Mucosa of stomach (tissue), 1 donor: Measurements from ENCODE around the gene HOTAIR.

Experiments
- H3K27me3 ChIP-seq: one replicate; pipeline ENCODE4 v1.7.0; 2013; ENCODE audit warnings: mild to moderate bottlenecking, low read length; ENCODE audit not compliant: control insufficient read depth, insufficient read depth
- H3K36me3 ChIP-seq: one replicate; pipeline ENCODE4 v1.7.0; 2013; ENCODE audit warnings: low read length; ENCODE audit not compliant: control insufficient read depth, insufficient read depth
- H3K4me1 ChIP-seq: one replicate; pipeline ENCODE4 v1.7.0; 2013; ENCODE audit warnings: mild to moderate bottlenecking, low read length; ENCODE audit not compliant: control insufficient read depth, insufficient read depth
- H3K4me3 ChIP-seq: one replicate; pipeline ENCODE4 v1.7.0; 2013; ENCODE audit warnings: low read length
- H3K9ac ChIP-seq: one replicate; pipeline ENCODE4 v1.7.0; 2013; ENCODE audit warnings: mild to moderate bottlenecking, low read length, moderate library complexity
- H3K9me3 ChIP-seq: one replicate; pipeline ENCODE4 v1.7.0; 2013; ENCODE audit warnings: mild to moderate bottlenecking, low read length, moderate library complexity; ENCODE audit not compliant: control insufficient read depth
- donor health status: Pancreatic carcinoma.

HOTAIR gene

DNA sequence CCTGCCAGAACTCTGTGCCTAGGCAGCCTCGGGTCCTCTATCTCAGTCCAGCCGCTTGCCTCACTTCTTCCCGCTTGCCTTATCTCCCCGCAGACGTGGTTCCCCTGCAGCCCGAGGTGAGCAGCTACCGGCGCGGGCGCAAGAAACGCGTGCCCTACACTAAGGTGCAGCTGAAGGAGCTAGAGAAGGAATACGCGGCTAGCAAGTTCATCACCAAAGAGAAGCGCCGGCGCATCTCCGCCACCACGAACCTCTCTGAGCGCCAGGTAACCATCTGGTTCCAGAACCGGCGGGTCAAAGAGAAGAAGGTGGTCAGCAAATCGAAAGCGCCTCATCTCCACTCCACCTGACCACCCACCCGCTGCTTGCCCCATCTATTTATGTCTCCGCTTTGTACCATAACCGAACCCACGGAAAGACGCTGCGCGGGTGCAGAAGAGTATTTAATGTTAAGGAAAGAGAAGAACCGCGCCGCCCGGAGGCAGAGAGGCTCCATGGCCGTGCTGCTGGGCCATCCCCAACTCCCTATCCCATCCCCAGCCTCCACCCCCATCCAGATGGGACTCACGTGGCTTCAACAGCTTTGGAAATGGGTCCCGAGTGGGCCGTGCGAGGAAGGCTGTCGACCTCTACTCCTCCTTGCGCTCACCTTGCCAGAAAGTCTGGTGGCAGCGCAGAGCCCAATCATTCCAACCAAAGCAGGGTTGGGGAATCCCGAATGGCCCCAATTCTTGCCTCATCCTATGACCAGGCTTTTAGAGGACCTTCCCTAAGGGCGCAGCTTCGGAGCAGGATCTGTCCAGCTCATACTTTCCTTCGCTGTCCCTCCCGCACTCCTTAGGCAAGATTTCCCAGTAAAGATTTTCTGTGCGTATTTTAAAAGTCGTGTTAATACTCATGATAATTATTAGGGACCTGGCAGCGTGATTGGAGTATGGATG is 29.6 kb downstream of the HOTAIR start:
- no peaks in the 10 kb centered on the region for H3K9me3 ChIP-seq
- H3K4me3 ChIP-seq, result no peak overlapping the region
- H3K27me3 ChIP-seq, result peaks cover 94% of the 10 kb centered on the region
- no peak overlapping the region for H3K9ac ChIP-seq
- no peaks in the 10 kb centered on the region for H3K36me3 ChIP-seq
- H3K4me1 ChIP-seq, result no peaks in the 10 kb centered on the region

DNA sequence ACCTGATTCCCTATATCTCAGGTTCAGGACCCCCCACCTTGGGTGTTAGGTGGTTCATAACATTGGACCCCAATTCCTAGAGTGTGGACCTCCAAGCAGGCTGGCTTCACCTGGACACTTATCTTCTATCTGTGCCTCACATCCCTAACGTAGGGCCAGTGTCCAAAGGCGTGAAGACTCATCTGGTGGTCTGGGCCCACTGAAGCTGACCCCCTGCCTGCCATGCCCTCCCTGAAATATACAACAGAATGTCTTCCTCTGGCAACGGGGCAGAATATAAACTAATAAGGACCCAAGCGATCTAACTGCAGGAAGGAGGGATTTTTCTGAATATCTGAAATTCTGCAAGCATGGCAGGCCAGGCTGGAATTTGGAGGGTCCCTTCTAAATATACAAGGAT is 30.5 kb downstream of the HOTAIR start:
- Histone ChIP-seq H3K36me3 (no peaks in the 10 kb centered on the region), H3K27me3 (peaks cover 94% of the 10 kb centered on the region), H3K4me1 (no peaks in the 10 kb centered on the region), H3K4me3 (no peak overlapping the region), H3K9ac (no peak overlapping the region), H3K9me3 (no peaks in the 10 kb centered on the region)

DNA sequence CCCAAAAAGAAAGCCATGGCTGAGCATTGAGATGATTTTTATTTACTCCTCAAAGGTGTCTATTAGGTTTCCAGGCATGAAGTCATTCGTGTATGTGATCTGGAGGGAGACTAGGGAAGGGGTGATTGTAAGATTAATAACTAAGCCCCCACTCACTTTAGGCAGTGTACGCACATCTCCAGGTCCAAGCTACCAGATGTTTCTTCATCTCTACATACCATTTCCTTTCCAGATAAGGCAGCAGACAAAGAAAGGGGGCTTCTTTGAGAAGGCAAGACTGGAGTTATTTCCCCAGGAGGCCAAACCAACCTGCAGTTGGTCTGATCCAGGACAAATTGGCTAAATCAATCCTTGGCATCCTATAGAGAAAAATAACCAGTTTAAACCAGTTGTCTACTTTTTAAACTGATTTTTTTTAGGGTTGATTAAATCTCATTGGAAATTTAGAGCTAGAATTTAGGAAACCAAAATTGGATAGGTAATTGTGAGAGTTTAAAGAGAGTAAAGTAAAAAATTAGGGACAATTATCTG is 32.2 kb downstream of the HOTAIR start:
- Histone ChIP-seq H3K9ac (no peak overlapping the region), H3K4me3 (no peak overlapping the region), H3K27me3 (peaks cover 94% of the 10 kb centered on the region), H3K4me1 (peaks cover 6% of the 10 kb centered on the region), H3K36me3 (no peaks in the 10 kb centered on the region), H3K9me3 (no peaks in the 10 kb centered on the region)

GRCh38 chr12:53941750-53942149 is 33.0 kb downstream of the HOTAIR start:
- Histone ChIP-seq H3K36me3 (no peaks in the 10 kb centered on the region), H3K9me3 (no peaks in the 10 kb centered on the region), H3K27me3 (peaks cover 95% of the 10 kb centered on the region), H3K4me1 (peaks cover 6% of the 10 kb centered on the region), H3K9ac (no peak overlapping the region), H3K4me3 (no peak overlapping the region)

GRCh38 chr12:53941187-53941586 is 33.6 kb downstream of the HOTAIR start:
- H3K36me3 ChIP-seq, result no peaks in the 10 kb centered on the region
- H3K9ac ChIP-seq, result no peak overlapping the region
- H3K9me3 ChIP-seq, result no peaks in the 10 kb centered on the region
- no peak overlapping the region for H3K4me3 ChIP-seq
- H3K4me1 ChIP-seq, result peaks cover 6% of the 10 kb centered on the region
- H3K27me3 ChIP-seq, result peaks cover 96% of the 10 kb centered on the region

GRCh38 chr12:53940443-53941014 is 34.2 kb downstream of the HOTAIR start:
- no peaks in the 10 kb centered on the region for H3K9me3 ChIP-seq
- no peak overlapping the region for H3K9ac ChIP-seq
- H3K27me3 ChIP-seq, result peaks cover 96% of the 10 kb centered on the region
- H3K36me3 ChIP-seq, result no peaks in the 10 kb centered on the region
- H3K4me3 ChIP-seq, result no peak overlapping the region
- H3K4me1 ChIP-seq, result peaks cover 6% of the 10 kb centered on the region

GRCh38 chr12:53939141-53940108 is 35.3 kb downstream of the HOTAIR start:
- H3K36me3 ChIP-seq, result no peaks in the 10 kb centered on the region
- H3K4me3 ChIP-seq, result no peak overlapping the region
- peaks cover 96% of the 10 kb centered on the region for H3K27me3 ChIP-seq
- no peaks in the 10 kb centered on the region for H3K9me3 ChIP-seq
- H3K4me1 ChIP-seq, result peaks cover 6% of the 10 kb centered on the region
- no peak overlapping the region for H3K9ac ChIP-seq

- no peak within 1 kb of the TSS for H3K4me3 ChIP-seq
- H3K9ac ChIP-seq, result no peak within 1 kb of the TSS
- no peaks in the 10 kb centered on the region for H3K36me3 ChIP-seq
- peaks cover 96% of the 10 kb centered on the region for H3K27me3 ChIP-seq
- H3K9me3 ChIP-seq, result no peaks in the 10 kb centered on the region
- H3K4me1 ChIP-seq, result peaks cover 6% of the 10 kb centered on the region
These were observed 36.2 kb downstream of the HOTAIR start, which contains the start of gene HOXC13 for GRCh38 chr12:53938326-53939140. Gene HOXC13 (plus strand): TSS chr12:53938831. CDS start chr12:53938907, 76 bp downstream.

DNA sequence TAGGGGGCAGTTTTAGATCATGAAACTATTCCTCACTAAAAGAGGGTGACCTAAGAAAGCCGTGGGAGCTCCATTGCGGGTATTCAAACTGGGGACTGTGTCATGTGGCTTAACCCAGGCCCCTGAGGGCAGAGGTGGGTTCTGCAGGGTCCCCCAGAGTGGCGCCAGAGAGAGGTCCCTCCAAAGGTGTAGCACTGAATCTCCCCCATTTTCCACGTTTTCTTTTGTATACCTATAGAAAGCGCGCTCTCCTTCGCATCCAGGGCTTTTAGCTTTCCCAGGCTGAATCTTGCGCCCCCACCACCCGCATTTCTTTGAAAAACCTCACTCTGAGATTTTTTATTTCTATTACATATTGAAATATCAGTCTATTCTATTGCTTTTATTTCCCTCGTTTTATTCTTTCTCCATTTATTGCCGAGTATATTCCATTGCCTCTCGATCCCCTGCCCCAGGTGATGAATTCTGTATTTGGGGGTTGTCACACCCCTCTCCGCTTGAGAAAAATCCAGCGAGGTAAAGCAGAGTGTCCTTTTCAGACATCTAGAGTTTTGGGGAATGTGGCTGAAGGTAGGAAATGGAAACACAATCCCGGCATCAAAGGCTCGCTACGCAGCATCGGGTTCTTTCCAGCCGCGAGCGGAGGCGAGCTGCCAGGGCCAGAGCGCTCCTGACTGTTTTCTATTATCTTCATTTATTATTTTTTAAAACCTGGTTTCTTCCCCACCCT is 37.0 kb downstream of the HOTAIR start:
- no peak overlapping the region for H3K4me3 ChIP-seq
- no peak overlapping the region for H3K9ac ChIP-seq
- peaks cover 97% of the 10 kb centered on the region for H3K27me3 ChIP-seq
- H3K36me3 ChIP-seq, result no peaks in the 10 kb centered on the region
- H3K9me3 ChIP-seq, result no peaks in the 10 kb centered on the region
- H3K4me1 ChIP-seq, result peaks cover 6% of the 10 kb centered on the region

- H3K36me3 ChIP-seq, result no peaks in the 10 kb centered on the region
- no peak overlapping the region for H3K4me3 ChIP-seq
- peaks cover 6% of the 10 kb centered on the region for H3K4me1 ChIP-seq
- no peaks in the 10 kb centered on the region for H3K9me3 ChIP-seq
- peaks cover 98% of the 10 kb centered on the region for H3K27me3 ChIP-seq
- H3K9ac ChIP-seq, result no peak overlapping the region
These were observed 37.7 kb downstream of the HOTAIR start for GRCh38 chr12:53937099-53937498.
